Endodermal cell (in vitro differentiated cells): ENCODE data around the gene RNF121. TPM values are rescaled to one million over a fixed set of nuclear protein-coding genes. Genes with fewer than 3 reads are reported as not detected.

Source experiments
- DNase-seq: peaks from one replicate; pipeline ENCODE4 v3.0.0-alpha.2; 2017
- H3K27ac ChIP-seq: 2 replicates; pipeline ENCODE4 v1.5.1; 2013; ENCODE audit warnings: mild to moderate bottlenecking, low read depth, low read length, moderate library complexity
- H3K27me3 ChIP-seq: 2 replicates; pipeline ENCODE4 v1.6.1; 2013; ENCODE audit warnings: mild to moderate bottlenecking, low read length, moderate library complexity; ENCODE audit not compliant: insufficient read depth, control insufficient read depth, poor library complexity, severe bottlenecking
- H3K36me3 ChIP-seq: 2 replicates; pipeline ENCODE4 v1.7.0; 2013; ENCODE audit warnings: mild to moderate bottlenecking, low read length, moderate library complexity; ENCODE audit not compliant: control insufficient read depth, insufficient read depth
- H3K4me1 ChIP-seq: one replicate; pipeline ENCODE4 v1.7.0; 2013; ENCODE audit warnings: low read length; ENCODE audit not compliant: control insufficient read depth, insufficient read depth
- H3K4me3 ChIP-seq: 2 replicates; pipeline ENCODE4 v1.5.1; 2013; ENCODE audit warnings: mild to moderate bottlenecking, low read length, moderate library complexity
- H3K9ac ChIP-seq: 2 replicates; pipeline ENCODE4 v1.6.1; 2013; ENCODE audit warnings: mild to moderate bottlenecking, low read length, moderate library complexity; ENCODE audit not compliant: poor library complexity, severe bottlenecking; ENCODE audit errors: extremely low read depth
- H3K9me3 ChIP-seq: 2 replicates; pipeline ENCODE4 v1.6.1; 2013; ENCODE audit warnings: mild to moderate bottlenecking, low read length, moderate library complexity; ENCODE audit not compliant: control insufficient read depth
- H3K27ac Mint-ChIP-seq: 2 replicates; pipeline ENCODE4 v1.8.0; 2020; ENCODE audit warnings: mixed read lengths
- H3K27me3 Mint-ChIP-seq: 2 replicates; pipeline ENCODE4 v1.8.0; 2021; ENCODE audit warnings: mild to moderate bottlenecking, mixed read lengths; ENCODE audit not compliant: insufficient read depth
- H3K36me3 Mint-ChIP-seq: 2 replicates; pipeline ENCODE4 v1.8.0; 2020; ENCODE audit warnings: low read depth, mixed read lengths
- H3K4me1 Mint-ChIP-seq: 2 replicates; pipeline ENCODE4 v1.8.0; 2020; ENCODE audit warnings: mixed read lengths
- H3K4me3 Mint-ChIP-seq: 2 replicates; pipeline ENCODE4 v1.8.0; 2020; ENCODE audit warnings: mild to moderate bottlenecking, moderate library complexity, mixed read lengths
- H3K9me3 Mint-ChIP-seq: 2 replicates; pipeline ENCODE4 v1.8.0; 2020; ENCODE audit warnings: mild to moderate bottlenecking, mixed read lengths
- WGBS, 2 experiments: methylation state at CpG; one replicate each; pipeline versions ENCODE4 v1.1.5 to v1.1.7; 2013; ENCODE audit warnings: missing lambda C conversion rate in 2 of 2, mixed read lengths in 1 of 2; ENCODE audit not compliant: insufficient coverage in 1 of 2, insufficient read length in 1 of 2; 5-methylcytosine and 5-hydroxymethylcytosine counted together
- total RNA-seq, 2 donors: library from RNA; stranded (reverse); fragmentation: NEBNext Ultra II Directional in 1 of 2; extraction: Animal tissue kit (Norgen Biotek cat#: 25700) in 1 of 2; gene quantifications; 2 replicates in 1 of 2; 3 replicates in 1 of 2; pipeline ENCODE4 v1.2.1, GENCODE V29; 2021
- TF ChIP-seq, protein P1 (sequence below): fragments of 200-600 bp; sonication (generic); conservative IDR thresholded peaks from 2 replicates; pipeline ENCODE4 v1.5.0; 2021; ENCODE audit warnings: antibody characterized with exemption, mild to moderate bottlenecking

The RNF121 gene
- total RNA-seq, 2 donors from 2014 or later, result 50.9 to 52.2 TPM

GRCh38 chr11:71971680-71972079, 42.8 kb downstream of the RNF121 start:
- Mint-ChIP-seq H3K4me3 (no peak overlapping the region), H3K4me1 (no peaks in the 10 kb centered on the region), H3K27me3 (no peaks in the 10 kb centered on the region), H3K36me3 (peaks cover 42% of the 10 kb centered on the region), H3K27ac (no peak overlapping the region), H3K9me3 (no peaks in the 10 kb centered on the region)
- peaks cover 46% of the 10 kb centered on the region for H3K36me3 ChIP-seq
- no peak overlapping the region for H3K9ac ChIP-seq
- WGBS, 2 experiments, result 95 to 97% methylated on average over 2 of the region's 2 CpGs
- H3K4me3 ChIP-seq, result no peak overlapping the region
- TF ChIP-seq, protein P1, sequence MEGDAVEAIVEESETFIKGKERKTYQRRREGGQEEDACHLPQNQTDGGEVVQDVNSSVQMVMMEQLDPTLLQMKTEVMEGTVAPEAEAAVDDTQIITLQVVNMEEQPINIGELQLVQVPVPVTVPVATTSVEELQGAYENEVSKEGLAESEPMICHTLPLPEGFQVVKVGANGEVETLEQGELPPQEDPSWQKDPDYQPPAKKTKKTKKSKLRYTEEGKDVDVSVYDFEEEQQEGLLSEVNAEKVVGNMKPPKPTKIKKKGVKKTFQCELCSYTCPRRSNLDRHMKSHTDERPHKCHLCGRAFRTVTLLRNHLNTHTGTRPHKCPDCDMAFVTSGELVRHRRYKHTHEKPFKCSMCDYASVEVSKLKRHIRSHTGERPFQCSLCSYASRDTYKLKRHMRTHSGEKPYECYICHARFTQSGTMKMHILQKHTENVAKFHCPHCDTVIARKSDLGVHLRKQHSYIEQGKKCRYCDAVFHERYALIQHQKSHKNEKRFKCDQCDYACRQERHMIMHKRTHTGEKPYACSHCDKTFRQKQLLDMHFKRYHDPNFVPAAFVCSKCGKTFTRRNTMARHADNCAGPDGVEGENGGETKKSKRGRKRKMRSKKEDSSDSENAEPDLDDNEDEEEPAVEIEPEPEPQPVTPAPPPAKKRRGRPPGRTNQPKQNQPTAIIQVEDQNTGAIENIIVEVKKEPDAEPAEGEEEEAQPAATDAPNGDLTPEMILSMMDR, result no peak
- DNase-seq, result no peak
- H3K27me3 ChIP-seq, result no peaks in the 10 kb centered on the region
- no peaks in the 10 kb centered on the region for H3K9me3 ChIP-seq
- H3K4me1 ChIP-seq, result no peaks in the 10 kb centered on the region
- H3K27ac ChIP-seq, result no peak overlapping the region

GRCh38 chr11:71976551-71976950, 47.7 kb downstream of the RNF121 start:
- Mint-ChIP-seq H3K4me3 (no peak overlapping the region), H3K27ac (no peak overlapping the region), H3K9me3 (no peaks in the 10 kb centered on the region), H3K36me3 (peaks cover 54% of the 10 kb centered on the region), H3K4me1 (no peaks in the 10 kb centered on the region), H3K27me3 (no peaks in the 10 kb centered on the region)
- WGBS, 2 experiments, result 95 to 97% methylated on average over 5 of the region's 5 CpGs
- no peak overlapping the region for H3K9ac ChIP-seq
- H3K9me3 ChIP-seq, result no peaks in the 10 kb centered on the region
- peaks cover 41% of the 10 kb centered on the region for H3K36me3 ChIP-seq
- H3K27me3 ChIP-seq, result no peaks in the 10 kb centered on the region
- H3K4me3 ChIP-seq, result no peak overlapping the region
- no peak overlapping the region for H3K27ac ChIP-seq
- no peaks in the 10 kb centered on the region for H3K4me1 ChIP-seq
- TF ChIP-seq, protein P1, result no peak
- DNase-seq, result no peak

- Histone ChIP-seq H3K9ac (no peak overlapping the region), H3K27me3 (no peaks in the 10 kb centered on the region), H3K27ac (no peak overlapping the region), H3K9me3 (no peaks in the 10 kb centered on the region), H3K4me1 (no peaks in the 10 kb centered on the region), H3K4me3 (no peak overlapping the region), H3K36me3 (peaks cover 40% of the 10 kb centered on the region)
- DNase-seq, result no peak
- Mint-ChIP-seq H3K9me3 (no peaks in the 10 kb centered on the region), H3K36me3 (peaks cover 51% of the 10 kb centered on the region), H3K4me3 (no peak overlapping the region), H3K27ac (no peak overlapping the region), H3K4me1 (no peaks in the 10 kb centered on the region), H3K27me3 (no peaks in the 10 kb centered on the region)
- TF ChIP-seq, protein P1, result no peak
- 88% methylated on average over 1 of the region's 1 CpG; no CpG with 5 or more reads in 1 of the 2 experiments for WGBS, 2 experiments
Measured at GRCh38 chr11:71977090-71977489, 48.2 kb downstream of the RNF121 start.
